ENCODE results near the gene FAT4.

FAT4 gene

DNA sequence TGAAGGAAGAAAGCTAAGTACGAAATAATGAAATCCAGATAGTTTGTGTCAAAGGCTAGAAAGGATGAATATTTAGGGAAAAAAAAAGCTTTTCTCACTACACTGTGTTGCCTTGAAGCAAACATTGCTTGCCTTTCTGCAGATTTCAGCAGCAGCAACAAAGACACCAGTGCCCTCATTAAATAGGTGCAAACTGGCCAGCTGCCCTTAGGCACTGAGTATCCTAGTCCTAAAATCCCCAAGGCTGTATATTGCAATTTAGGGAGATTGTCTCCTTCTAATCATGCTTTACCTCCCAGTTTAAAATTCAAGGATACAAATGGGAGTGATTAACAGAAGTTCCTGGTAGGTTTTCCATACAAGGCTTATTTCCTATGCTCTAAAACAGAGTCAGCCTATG, 8.6 kb upstream of the FAT4 start:
- no peak for DNase-seq (ENCODE audit: low read depth)
- in situ Hi-C loops (cut with HindIII; ENCODE audit: low sequenced_read_pairs): no loop called here
- TF ChIP-seq, protein P1, sequence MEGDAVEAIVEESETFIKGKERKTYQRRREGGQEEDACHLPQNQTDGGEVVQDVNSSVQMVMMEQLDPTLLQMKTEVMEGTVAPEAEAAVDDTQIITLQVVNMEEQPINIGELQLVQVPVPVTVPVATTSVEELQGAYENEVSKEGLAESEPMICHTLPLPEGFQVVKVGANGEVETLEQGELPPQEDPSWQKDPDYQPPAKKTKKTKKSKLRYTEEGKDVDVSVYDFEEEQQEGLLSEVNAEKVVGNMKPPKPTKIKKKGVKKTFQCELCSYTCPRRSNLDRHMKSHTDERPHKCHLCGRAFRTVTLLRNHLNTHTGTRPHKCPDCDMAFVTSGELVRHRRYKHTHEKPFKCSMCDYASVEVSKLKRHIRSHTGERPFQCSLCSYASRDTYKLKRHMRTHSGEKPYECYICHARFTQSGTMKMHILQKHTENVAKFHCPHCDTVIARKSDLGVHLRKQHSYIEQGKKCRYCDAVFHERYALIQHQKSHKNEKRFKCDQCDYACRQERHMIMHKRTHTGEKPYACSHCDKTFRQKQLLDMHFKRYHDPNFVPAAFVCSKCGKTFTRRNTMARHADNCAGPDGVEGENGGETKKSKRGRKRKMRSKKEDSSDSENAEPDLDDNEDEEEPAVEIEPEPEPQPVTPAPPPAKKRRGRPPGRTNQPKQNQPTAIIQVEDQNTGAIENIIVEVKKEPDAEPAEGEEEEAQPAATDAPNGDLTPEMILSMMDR (IDR thresholded peaks at IDR 0.05; ENCODE audit: low read depth, low read length, missing control alignments): no peak

DNA sequence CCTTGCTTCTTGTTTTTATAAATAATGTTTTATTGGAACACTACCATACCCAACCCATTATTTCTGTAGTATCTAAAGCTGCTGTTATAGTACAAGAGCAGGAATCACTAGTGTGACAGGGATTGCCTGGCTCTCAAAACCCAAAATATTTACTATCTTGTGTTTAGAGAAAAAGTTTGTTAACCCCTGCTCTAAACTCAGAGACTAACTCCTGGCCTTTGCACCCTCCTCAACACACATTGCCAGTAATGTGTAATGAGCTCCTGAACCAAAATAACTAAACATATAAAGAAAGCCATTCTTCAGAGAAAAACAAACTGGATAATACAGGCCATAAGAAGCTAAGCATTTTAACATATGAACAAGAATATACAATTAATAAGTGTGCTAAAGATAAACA, 8.2 kb upstream of the FAT4 start:
- no peak overlapping the region for H3K4me3 ChIP-seq (ENCODE audit: low read depth, low read length)
- in situ Hi-C loops (cut with HindIII; ENCODE audit: low sequenced_read_pairs): no loop called here
- TF ChIP-seq, protein P1 (IDR thresholded peaks at IDR 0.05; ENCODE audit: low read depth, low read length, missing control alignments): no peak
- no peak for DNase-seq (ENCODE audit: low read depth)

More for the DNA sequence above, 8.6 kb upstream of the FAT4 start:
- no peak overlapping the region for H3K4me3 ChIP-seq (ENCODE audit: low read depth, low read length)

DNA sequence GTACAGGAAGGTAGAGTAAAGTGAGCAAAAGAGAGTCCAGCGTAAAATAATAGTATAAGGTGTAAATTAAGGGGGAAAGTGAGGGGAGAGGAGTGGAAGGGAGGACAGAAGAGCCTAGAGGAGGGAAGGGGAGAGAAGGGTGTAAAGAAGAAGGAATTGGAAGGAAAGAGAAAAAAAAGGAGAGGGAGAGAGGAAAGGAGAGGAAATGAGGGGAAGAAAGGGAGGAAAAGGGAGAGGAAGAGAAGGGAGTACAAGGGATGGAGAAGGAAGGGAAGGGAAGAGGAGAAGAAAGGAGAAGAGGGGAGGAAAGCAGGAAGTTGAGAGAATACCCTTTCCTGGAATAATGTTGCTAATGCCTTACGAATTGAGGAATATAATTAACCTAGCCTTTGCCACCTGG, 3.3 kb upstream of the FAT4 start:
- no peak for DNase-seq (ENCODE audit: low read depth)
- TF ChIP-seq, protein P1 (IDR thresholded peaks at IDR 0.05; ENCODE audit: low read depth, low read length, missing control alignments): no peak
- in situ Hi-C loops (cut with HindIII; ENCODE audit: low sequenced_read_pairs): no loop called here
- H3K4me3 ChIP-seq (ENCODE audit: low read depth, low read length): no peak overlapping the region

DNA sequence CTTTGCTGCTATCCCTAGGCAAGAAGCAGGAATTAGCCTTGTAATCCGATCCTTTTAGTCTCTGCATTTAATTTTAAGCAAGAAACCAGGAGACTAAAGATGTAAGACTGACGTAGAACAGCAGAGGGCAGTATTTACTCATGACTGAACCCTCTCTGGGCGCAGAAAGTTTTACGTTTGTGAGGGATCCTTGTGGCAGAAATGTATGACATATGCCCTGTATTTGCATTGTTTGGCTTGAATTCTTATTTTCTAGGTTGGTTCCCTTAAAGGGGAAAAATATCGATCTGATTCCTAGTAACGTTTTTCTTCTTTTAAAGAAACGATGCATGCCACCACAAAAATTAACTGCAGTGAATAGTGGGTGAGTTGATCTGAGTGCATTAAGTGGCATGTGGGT, 1.3 kb upstream of the FAT4 start:
- peak; percentile 88 for DNase-seq (ENCODE audit: low read depth)
- TF ChIP-seq, protein P1 (IDR thresholded peaks at IDR 0.05; ENCODE audit: low read depth, low read length, missing control alignments): peak; percentile 74
- H3K4me3 ChIP-seq (ENCODE audit: low read depth, low read length): no peak overlapping the region
- in situ Hi-C loops (cut with HindIII; ENCODE audit: low sequenced_read_pairs): no loop called here

DNA sequence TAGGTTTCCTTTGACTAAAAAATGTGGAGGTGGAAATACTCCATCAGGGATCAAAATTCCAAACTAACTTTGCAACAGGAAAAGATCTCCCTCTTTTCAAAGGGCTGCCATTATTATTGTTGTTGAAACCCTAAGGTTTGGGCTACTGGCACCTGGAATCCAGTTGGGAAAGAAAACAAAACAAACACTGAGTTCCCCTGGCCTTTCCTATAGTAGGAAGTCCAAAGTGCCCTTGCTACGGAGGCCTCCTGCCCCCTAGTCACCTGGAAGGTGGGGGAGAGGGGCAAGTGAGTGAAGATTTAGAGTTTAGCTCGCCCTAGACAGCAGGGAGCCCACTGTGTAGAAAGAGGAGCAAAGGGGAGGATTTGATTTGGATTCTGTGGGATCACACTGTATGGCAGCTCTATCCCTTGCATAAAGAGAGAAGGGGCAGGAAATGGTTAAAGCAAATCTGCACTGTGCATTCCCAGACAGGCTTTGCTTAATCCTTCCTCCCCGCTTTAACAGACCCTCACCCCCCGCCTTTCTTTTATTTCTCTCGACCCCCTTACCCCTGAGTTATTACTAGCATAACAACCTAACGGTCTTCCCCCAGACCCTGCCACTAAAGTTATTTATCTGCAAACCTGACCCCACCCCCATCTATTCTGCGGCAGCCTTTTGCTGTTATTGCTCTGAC, 627 bp upstream of the FAT4 start:
- H3K4me3 ChIP-seq (ENCODE audit: low read depth, low read length): peak overlapping the region; percentile 98
- no peak for DNase-seq (ENCODE audit: low read depth)
- TF ChIP-seq, protein P1 (IDR thresholded peaks at IDR 0.05; ENCODE audit: low read depth, low read length, missing control alignments): no peak
- in situ Hi-C loops (cut with HindIII; ENCODE audit: low sequenced_read_pairs): no loop called here

DNA sequence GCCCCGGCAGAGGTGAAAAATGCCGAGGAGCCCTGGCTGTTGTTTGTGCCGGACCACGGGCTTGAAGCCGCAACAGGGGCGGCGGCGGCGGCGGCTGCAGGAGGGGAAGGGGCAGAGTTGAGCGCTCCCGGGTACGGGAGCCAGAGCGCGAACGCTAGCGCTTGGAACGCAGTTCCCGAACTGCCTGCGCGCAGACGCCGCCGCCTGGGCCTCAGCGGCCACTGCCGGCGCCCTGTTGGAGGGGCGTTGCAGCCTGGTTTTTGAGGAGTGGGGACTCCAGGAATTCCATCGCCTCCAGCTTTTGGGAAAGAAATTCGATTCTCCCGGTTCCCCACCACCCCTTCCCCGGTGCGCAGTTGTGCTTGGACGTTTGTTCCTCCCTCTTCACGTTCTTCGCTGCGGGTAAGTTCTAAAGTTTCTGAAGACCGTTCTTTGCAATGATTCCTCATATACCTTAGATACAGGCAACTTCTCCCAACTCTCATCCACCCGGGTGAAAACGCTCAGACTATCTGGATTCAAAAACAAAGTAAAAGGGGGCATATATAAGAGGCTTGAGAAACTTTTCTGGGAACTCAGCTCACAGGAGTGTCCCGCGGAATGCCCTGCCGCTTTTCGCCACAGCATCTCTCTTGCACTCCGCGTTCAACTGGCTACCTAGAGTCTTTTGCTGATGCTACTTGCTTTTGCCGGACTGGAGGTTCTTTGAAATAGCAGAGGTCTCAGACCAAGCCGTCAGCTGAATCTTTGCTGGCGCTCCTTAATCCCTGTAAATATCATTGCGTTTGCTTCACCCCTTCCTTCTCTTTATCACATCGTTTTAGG, 1.0 kb downstream of the FAT4 start:
- in situ Hi-C loops (cut with HindIII; ENCODE audit: low sequenced_read_pairs): no loop called here
- peak overlapping the region; percentile 98 for H3K4me3 ChIP-seq (ENCODE audit: low read depth, low read length)
- TF ChIP-seq, protein P1 (IDR thresholded peaks at IDR 0.05; ENCODE audit: low read depth, low read length, missing control alignments): peak; percentile 38
- no peak for DNase-seq (ENCODE audit: low read depth)

All from astrocyte of the cerebellum (primary cell).